ENCODE measurements around the gene SPATS2.

The SPATS2 gene

DNA sequence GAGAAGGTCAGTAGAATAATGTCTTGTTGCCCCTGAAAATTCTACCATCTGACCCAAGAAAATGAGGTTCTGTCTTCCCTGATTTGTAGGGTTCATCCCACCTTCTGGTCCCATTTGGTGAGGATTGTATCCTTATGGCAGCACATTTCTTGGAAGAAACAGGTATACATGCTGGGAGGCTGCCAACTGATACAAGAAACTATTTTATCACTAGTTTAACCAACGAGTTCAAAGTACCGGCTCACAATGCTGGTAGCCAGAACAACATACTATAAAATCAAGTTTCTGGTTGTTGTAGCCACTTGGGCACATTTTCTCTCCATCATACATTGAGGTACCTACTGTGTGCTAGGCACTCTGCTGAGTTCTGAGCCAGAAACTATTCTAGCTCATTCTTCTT is 164.5 kb downstream of the SPATS2 start:
- TF ChIP-seq TAF1 (IDR thresholded peaks at IDR 0.05; ENCODE audit: low read depth): no peak
- TF ChIP-seq, protein P1, sequence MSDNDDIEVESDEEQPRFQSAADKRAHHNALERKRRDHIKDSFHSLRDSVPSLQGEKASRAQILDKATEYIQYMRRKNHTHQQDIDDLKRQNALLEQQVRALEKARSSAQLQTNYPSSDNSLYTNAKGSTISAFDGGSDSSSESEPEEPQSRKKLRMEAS (IDR thresholded peaks at IDR 0.05): no peak
- TF ChIP-seq, protein P2, sequence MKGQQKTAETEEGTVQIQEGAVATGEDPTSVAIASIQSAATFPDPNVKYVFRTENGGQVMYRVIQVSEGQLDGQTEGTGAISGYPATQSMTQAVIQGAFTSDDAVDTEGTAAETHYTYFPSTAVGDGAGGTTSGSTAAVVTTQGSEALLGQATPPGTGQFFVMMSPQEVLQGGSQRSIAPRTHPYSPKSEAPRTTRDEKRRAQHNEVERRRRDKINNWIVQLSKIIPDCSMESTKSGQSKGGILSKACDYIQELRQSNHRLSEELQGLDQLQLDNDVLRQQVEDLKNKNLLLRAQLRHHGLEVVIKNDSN (IDR thresholded peaks at IDR 0.05): no peak
- no peak for TF ChIP-seq EP300 (IDR thresholded peaks at IDR 0.05; ENCODE audit: borderline replicate concordance)
- TF ChIP-seq FOXM1 (IDR thresholded peaks at IDR 0.05; ENCODE audit: borderline replicate concordance, low read depth): no peak
- no peak for TF ChIP-seq EGR1 (IDR thresholded peaks at IDR 0.05)

DNA sequence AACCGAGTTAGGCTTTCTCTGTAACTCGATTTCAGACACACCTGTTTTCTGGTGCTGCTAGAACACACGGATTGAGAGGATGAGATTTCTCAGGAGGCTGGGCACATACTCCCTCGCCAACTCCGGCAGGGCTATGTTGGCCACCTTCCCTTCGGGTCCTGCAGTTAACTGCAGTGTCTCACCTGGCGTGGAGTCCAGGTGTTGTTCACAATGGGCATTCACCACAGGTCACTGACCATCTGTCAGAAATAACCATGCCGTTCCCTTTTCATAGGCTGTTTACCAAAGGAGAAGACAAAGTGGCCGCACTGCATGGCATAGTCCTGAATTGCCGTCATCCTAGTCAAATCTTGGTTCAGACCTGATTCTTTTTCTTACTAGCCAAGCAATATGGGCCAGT is 166.1 kb downstream of the SPATS2 start:
- no peak for TF ChIP-seq ZBTB7A (IDR thresholded peaks at IDR 0.05; ENCODE audit: low read depth)

DNA sequence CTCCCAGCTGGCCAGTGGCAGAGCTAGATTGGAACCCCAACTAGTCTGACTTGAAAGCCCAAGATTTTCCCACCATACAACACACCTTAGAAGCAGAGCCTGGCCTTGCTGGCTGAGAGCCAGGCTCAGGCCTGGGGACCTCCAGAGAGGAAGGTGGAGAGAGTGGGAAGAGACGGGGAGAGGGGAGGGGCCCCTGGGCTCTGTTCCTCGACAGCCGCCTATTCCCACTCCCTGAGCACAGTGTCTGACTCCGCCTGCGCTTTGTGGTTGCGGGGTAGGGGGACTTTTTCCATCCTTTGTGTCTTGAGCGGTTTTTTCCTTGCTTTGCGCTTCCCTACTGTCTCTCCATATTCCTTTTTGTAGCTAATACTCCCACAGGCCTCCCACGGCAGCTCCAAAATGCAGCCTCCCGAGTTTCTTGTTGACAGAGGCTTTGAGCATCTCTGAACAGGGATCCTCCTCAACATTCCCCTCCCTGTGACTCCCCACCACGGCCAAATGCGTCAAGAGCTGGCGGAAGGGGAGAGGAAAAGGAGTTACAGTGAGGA is 167.5 kb downstream of the SPATS2 start:
- no peak for TF ChIP-seq CEBPB (IDR thresholded peaks at IDR 0.05)
- TF ChIP-seq RAD21 (IDR thresholded peaks at IDR 0.05; ENCODE audit: low read depth): no peak
- TF ChIP-seq ZBTB7A (IDR thresholded peaks at IDR 0.05; ENCODE audit: low read depth): no peak
- no peak for TF ChIP-seq CREB1 (IDR thresholded peaks at IDR 0.05; ENCODE audit: low read depth)
- TF ChIP-seq YY1 (IDR thresholded peaks at IDR 0.05; ENCODE audit: low read depth): no peak
- TF ChIP-seq, protein P2 (IDR thresholded peaks at IDR 0.05): no peak
- TF ChIP-seq, protein P3, sequence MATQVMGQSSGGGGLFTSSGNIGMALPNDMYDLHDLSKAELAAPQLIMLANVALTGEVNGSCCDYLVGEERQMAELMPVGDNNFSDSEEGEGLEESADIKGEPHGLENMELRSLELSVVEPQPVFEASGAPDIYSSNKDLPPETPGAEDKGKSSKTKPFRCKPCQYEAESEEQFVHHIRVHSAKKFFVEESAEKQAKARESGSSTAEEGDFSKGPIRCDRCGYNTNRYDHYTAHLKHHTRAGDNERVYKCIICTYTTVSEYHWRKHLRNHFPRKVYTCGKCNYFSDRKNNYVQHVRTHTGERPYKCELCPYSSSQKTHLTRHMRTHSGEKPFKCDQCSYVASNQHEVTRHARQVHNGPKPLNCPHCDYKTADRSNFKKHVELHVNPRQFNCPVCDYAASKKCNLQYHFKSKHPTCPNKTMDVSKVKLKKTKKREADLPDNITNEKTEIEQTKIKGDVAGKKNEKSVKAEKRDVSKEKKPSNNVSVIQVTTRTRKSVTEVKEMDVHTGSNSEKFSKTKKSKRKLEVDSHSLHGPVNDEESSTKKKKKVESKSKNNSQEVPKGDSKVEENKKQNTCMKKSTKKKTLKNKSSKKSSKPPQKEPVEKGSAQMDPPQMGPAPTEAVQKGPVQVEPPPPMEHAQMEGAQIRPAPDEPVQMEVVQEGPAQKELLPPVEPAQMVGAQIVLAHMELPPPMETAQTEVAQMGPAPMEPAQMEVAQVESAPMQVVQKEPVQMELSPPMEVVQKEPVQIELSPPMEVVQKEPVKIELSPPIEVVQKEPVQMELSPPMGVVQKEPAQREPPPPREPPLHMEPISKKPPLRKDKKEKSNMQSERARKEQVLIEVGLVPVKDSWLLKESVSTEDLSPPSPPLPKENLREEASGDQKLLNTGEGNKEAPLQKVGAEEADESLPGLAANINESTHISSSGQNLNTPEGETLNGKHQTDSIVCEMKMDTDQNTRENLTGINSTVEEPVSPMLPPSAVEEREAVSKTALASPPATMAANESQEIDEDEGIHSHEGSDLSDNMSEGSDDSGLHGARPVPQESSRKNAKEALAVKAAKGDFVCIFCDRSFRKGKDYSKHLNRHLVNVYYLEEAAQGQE (IDR thresholded peaks at IDR 0.05; ENCODE audit: low read depth): no peak
- TF ChIP-seq NFIC (IDR thresholded peaks at IDR 0.05): no peak
- TF ChIP-seq TEAD4 (IDR thresholded peaks at IDR 0.05): no peak
- TF ChIP-seq TCF12 (IDR thresholded peaks at IDR 0.05; ENCODE audit: low read depth): no peak
- no peak for TF ChIP-seq TAF1 (IDR thresholded peaks at IDR 0.05; ENCODE audit: low read depth)
- no peak for TF ChIP-seq EP300 (IDR thresholded peaks at IDR 0.05; ENCODE audit: borderline replicate concordance)
- TF ChIP-seq, protein P1 (IDR thresholded peaks at IDR 0.05): no peak
- no peak for TF ChIP-seq EGR1 (IDR thresholded peaks at IDR 0.05)
- no peak for TF ChIP-seq FOXM1 (IDR thresholded peaks at IDR 0.05; ENCODE audit: borderline replicate concordance, low read depth)

DNA sequence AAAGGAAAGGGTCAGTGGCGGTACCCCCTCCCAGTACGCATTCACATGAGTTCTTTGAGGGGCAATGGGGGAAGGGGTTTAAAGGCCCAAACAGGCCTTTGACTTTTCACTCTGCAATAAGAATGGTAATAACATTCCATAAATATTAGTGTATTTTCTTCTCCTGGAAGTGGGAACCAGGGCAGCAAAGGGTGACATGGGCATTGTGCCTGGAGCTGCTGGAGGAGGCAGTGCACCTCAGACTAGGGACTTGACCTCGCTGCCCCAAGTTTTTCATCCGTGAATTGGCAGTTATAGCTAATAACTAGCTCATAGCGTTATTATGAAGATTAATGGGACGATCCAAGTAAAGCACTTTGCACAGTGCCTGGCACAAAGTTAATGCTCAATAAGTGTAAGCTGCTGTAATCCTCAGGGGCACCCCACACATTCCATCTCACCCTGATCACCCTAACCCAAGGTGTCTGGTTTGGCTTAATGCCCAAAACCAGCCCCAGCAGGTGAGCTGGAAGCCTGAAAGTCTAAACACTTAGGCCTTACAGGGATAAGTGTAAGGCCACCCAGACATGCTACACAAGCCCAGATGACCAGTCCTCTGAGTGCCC is 168.8 kb downstream of the SPATS2 start:
- TF ChIP-seq, protein P2 (IDR thresholded peaks at IDR 0.05): no peak
- TF ChIP-seq NFIC (IDR thresholded peaks at IDR 0.05): peak; percentile 41; the same call in 1 of the 2 replicates

DNA sequence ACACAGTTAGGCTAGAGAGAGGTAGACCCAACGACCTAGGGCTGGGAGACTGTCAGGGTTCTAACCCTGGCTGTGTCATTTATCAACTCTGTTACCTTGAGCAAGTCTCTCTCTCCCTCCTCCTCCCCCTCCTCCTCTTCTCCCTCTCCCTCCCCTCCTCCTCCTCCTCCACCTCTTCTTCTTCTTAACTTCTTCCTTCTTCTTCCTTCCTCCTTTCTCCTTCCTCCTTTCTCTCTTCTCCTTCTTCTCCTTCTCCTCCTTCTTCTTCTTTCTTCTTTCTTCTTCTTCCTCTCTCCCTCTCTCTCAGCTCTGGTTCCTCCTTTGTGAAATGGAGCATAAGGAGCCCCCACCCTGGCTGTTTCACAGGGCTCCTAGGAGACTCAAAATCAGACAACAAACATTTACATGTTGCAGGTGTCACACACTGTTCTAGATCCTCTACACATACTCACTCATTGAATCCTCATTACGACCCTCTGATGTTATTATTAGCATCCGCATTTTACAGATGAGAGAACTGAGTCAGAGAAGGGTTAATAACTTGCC is 169.3 kb downstream of the SPATS2 start:
- no peak for TF ChIP-seq CREB1 (IDR thresholded peaks at IDR 0.05; ENCODE audit: low read depth)

DNA sequence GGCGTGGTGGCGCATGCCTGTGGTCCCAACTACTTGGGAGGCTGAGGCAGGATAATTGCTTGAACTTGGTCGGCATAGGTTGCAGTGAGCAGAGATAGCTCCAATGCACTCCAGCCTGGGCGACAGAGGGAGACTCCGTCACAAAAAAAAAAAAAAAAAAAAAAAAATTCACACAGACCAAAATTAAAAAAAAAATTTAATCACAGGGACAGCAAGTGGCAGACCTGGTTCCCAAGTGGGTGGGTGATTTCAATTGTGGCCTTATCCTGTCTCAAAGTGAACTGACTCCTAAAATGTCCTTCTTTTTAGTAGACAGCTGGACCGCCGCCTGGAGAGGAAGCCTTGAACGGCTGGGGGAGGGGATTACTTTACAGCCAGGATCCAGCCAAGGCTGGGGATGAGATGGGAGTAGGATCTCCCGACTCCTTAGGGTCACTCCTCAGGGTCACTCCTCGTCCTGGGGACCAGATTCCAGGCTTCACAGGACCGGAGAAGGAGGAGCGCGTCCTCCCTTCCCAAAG is 170.0 kb downstream of the SPATS2 start:
- no peak for TF ChIP-seq TAF1 (IDR thresholded peaks at IDR 0.05; ENCODE audit: low read depth)
- TF ChIP-seq FOXM1 (IDR thresholded peaks at IDR 0.05; ENCODE audit: borderline replicate concordance, low read depth): no peak
- no peak for TF ChIP-seq EP300 (IDR thresholded peaks at IDR 0.05; ENCODE audit: borderline replicate concordance)
- no peak for TF ChIP-seq NFIC (IDR thresholded peaks at IDR 0.05)
- no peak for TF ChIP-seq TEAD4 (IDR thresholded peaks at IDR 0.05)
- no peak for TF ChIP-seq YY1 (IDR thresholded peaks at IDR 0.05; ENCODE audit: low read depth)
- TF ChIP-seq RAD21 (IDR thresholded peaks at IDR 0.05; ENCODE audit: low read depth): no peak
- no peak for TF ChIP-seq CREB1 (IDR thresholded peaks at IDR 0.05; ENCODE audit: low read depth)
- TF ChIP-seq, protein P2 (IDR thresholded peaks at IDR 0.05): no peak
- TF ChIP-seq, protein P3 (IDR thresholded peaks at IDR 0.05; ENCODE audit: low read depth): no peak
- no peak for TF ChIP-seq EGR1 (IDR thresholded peaks at IDR 0.05)
- TF ChIP-seq CEBPB (IDR thresholded peaks at IDR 0.05): no peak
- TF ChIP-seq, protein P1 (IDR thresholded peaks at IDR 0.05): no peak
- TF ChIP-seq TCF12 (IDR thresholded peaks at IDR 0.05; ENCODE audit: low read depth): no peak
- TF ChIP-seq ZBTB7A (IDR thresholded peaks at IDR 0.05; ENCODE audit: low read depth): no peak

Data from Ishikawa (cell line).